H1 (cell line): ENCODE results near the gene PLA2G15. TPM values are rescaled to one million over a fixed set of nuclear protein-coding genes. Genes with fewer than 3 reads are reported as not detected.

Source experiments
- CTCF ChIA-PET: fragments of 300-600 bp; sonication (Branson Sonifier 250); formaldehyde crosslinking; loops from one replicate; lab custom pipeline; 2021; ENCODE audit not compliant: partially characterized antibody; lab: Charles Lee
- POLR2A ChIA-PET: fragments of 300-600 bp; sonication (Branson Sonifier 250); formaldehyde crosslinking; loops from one replicate; lab custom pipeline; 2021; ENCODE audit warnings: inconsistent platforms; ENCODE audit not compliant: partially characterized antibody; lab: Charles Lee
- DNase-seq, 2 experiments: peaks; one replicate each; pipeline versions ENCODE4 v3.0.0 to v3.0.0-alpha.2; 2010 to 2022; ENCODE audit warnings: low spot score in 2 of 2, low read depth in 1 of 2, mixed read lengths in 1 of 2
- FAIRE-seq: peaks from 2 replicates; lab custom pipeline; 2011; peaks lifted over from hg19 to GRCh38; lab: Jason Lieb, UNC
- H2AFZ ChIP-seq: 2 replicates; pipeline ENCODE4 v1.8.1; 2012; ENCODE audit warnings: low read length, inconsistent platforms
- H2AK5ac ChIP-seq: 2 replicates; pipeline ENCODE4 v1.6.1; 2013; ENCODE audit warnings: low read depth, low read length
- H2BK120ac ChIP-seq: replicated peaks from 2 replicates; pipeline ENCODE3; 2013; ENCODE audit warnings: low read depth, low read length, inconsistent platforms
- H2BK12ac ChIP-seq: 2 replicates; pipeline ENCODE4 v1.6.1; 2013; ENCODE audit warnings: low read depth, low read length
- H2BK15ac ChIP-seq: 2 replicates; pipeline ENCODE4 v1.6.1; 2013; ENCODE audit warnings: low read length
- H2BK20ac ChIP-seq: 2 replicates; pipeline ENCODE4 v1.6.1; 2013; ENCODE audit warnings: low read length
- H2BK5ac ChIP-seq: 2 replicates; pipeline ENCODE4 v1.6.1; 2013; ENCODE audit warnings: low read depth, low read length
- H3K14ac ChIP-seq: 2 replicates; pipeline ENCODE4 v1.6.1; 2013; ENCODE audit warnings: inconsistent platforms; ENCODE audit not compliant: insufficient read length
- H3K18ac ChIP-seq: 2 replicates; pipeline ENCODE4 v1.6.1; 2013; ENCODE audit warnings: low read length; ENCODE audit errors: extremely low read depth
- H3K23ac ChIP-seq: 2 replicates; pipeline ENCODE4 v1.6.1; 2013; ENCODE audit warnings: inconsistent platforms; ENCODE audit not compliant: insufficient read length
- H3K23me2 ChIP-seq: 2 replicates; pipeline ENCODE4 v1.6.1; 2013; ENCODE audit warnings: low read depth, low read length
- H3K27ac ChIP-seq: 2 replicates; pipeline ENCODE4 v1.6.1; 2011; ENCODE audit warnings: low read depth, low read length, inconsistent platforms
- H3K27me3 ChIP-seq, 4 experiments: replicated peaks in 1 of 4; 1 replicate in 1 of 4; 2 replicates in 3 of 4; pipeline versions ENCODE4 v1.6.1 to v1.8.1; 2011 to 2013; ENCODE audit warnings: low read length in 3 of 4, mild to moderate bottlenecking in 3 of 4, inconsistent platforms in 2 of 4, mixed read lengths in 2 of 4, moderate library complexity in 1 of 4; ENCODE audit not compliant: control insufficient read depth in 3 of 4, insufficient read depth in 3 of 4; ENCODE audit errors: extremely low read depth in 1 of 4
- H3K36me3 ChIP-seq, 4 experiments: 2 replicates each; pipeline versions ENCODE4 v1.6.1 to v1.8.1; 2011 to 2013; ENCODE audit warnings: mild to moderate bottlenecking in 4 of 4, low read length in 3 of 4, moderate library complexity in 2 of 4, control low read depth in 1 of 4, inconsistent platforms in 1 of 4; ENCODE audit not compliant: insufficient read depth in 4 of 4, control insufficient read depth in 2 of 4
- H3K4ac ChIP-seq: replicated peaks from 2 replicates; pipeline ENCODE3; 2013; ENCODE audit warnings: low read length, low read depth, mixed read lengths, inconsistent platforms; ENCODE audit not compliant: insufficient read length
- H3K4me1 ChIP-seq, 4 experiments: replicated peaks in 1 of 4; 1 replicate in 1 of 4; 2 replicates in 3 of 4; pipeline versions ENCODE4 v1.6.1 to v1.8.1; 2011 to 2013; ENCODE audit warnings: low read length in 3 of 4, inconsistent platforms in 2 of 4, mixed read lengths in 1 of 4; ENCODE audit not compliant: insufficient read depth in 4 of 4, control insufficient read depth in 3 of 4
- H3K4me2 ChIP-seq, 2 experiments: 2 replicates each; pipeline versions ENCODE4 v1.6.1 to v1.8.1; 2011 to 2013; ENCODE audit warnings: low read depth in 2 of 2, low read length in 2 of 2, control low read depth in 1 of 2, inconsistent platforms in 1 of 2, mild to moderate bottlenecking in 1 of 2; ENCODE audit not compliant: insufficient read depth in 1 of 2
- H3K4me3 ChIP-seq, 4 experiments: fragments of 200-600, 300-600 bp in 1 of 4; sonication (generic), shearing (Covaris generic), sonication (Bioruptor Twin) in 1 of 4; 2 replicates each; pipeline versions ENCODE4 v1.5.1 to v1.8.1; 2011 to 2016; ENCODE audit warnings: low read length in 4 of 4, low read depth in 3 of 4, control low read depth in 2 of 4, inconsistent platforms in 2 of 4, mild to moderate bottlenecking in 2 of 4, mixed read lengths in 1 of 4, moderate library complexity in 1 of 4; ENCODE audit not compliant: insufficient read depth in 2 of 4; ENCODE audit errors: extremely low read depth in 1 of 4
- H3K56ac ChIP-seq: replicated peaks from 2 replicates; pipeline ENCODE3; 2013; ENCODE audit warnings: low read depth, mild to moderate bottlenecking, mixed read lengths, low read length, inconsistent platforms; ENCODE audit not compliant: insufficient read length
- H3K79me1 ChIP-seq: 2 replicates; pipeline ENCODE4 v1.6.1; 2013; ENCODE audit warnings: low read depth, low read length, control low read depth
- H3K79me2 ChIP-seq, 2 experiments: 2 replicates each; pipeline versions ENCODE4 v1.6.1 to v1.8.1; 2012 to 2013; ENCODE audit warnings: low read length in 2 of 2, mild to moderate bottlenecking in 2 of 2, inconsistent platforms in 1 of 2; ENCODE audit not compliant: insufficient read depth in 2 of 2, control insufficient read depth in 1 of 2
- H3K9ac ChIP-seq, 4 experiments: replicated peaks in 1 of 4; 1 replicate in 1 of 4; 2 replicates in 3 of 4; pipeline versions ENCODE4 v1.6.1 to v1.8.1; 2011 to 2013; ENCODE audit warnings: low read depth in 3 of 4, low read length in 3 of 4, control low read depth in 2 of 4, mild to moderate bottlenecking in 2 of 4, moderate library complexity in 2 of 4, inconsistent platforms in 1 of 4; ENCODE audit errors: extremely low read depth in 1 of 4
- H3K9me3 ChIP-seq, 2 experiments: 2 replicates each; pipeline versions ENCODE4 v1.6.1 to v1.8.1; 2012 to 2013; ENCODE audit warnings: mild to moderate bottlenecking in 2 of 2, moderate library complexity in 2 of 2, control low read depth in 1 of 2, inconsistent platforms in 1 of 2, low read depth in 1 of 2, low read length in 1 of 2, mixed read lengths in 1 of 2; ENCODE audit not compliant: insufficient read depth in 2 of 2
- H4K20me1 ChIP-seq, 2 experiments: replicated peaks in 1 of 2; 2 replicates each; pipeline versions ENCODE3 to v1.8.1; 2011 to 2013; ENCODE audit warnings: inconsistent platforms in 2 of 2, low read length in 2 of 2, mild to moderate bottlenecking in 1 of 2; ENCODE audit not compliant: insufficient read depth in 2 of 2, control insufficient read depth in 1 of 2
- H4K5ac ChIP-seq: 2 replicates; pipeline ENCODE4 v1.6.1; 2013; ENCODE audit warnings: low read length, low read depth, mixed read lengths, inconsistent platforms; ENCODE audit not compliant: insufficient read length
- H4K8ac ChIP-seq: 2 replicates; pipeline ENCODE4 v1.8.0; 2013; ENCODE audit warnings: mild to moderate bottlenecking, moderate library complexity, low read length, inconsistent platforms; ENCODE audit not compliant: insufficient read depth; ENCODE audit errors: extremely low read depth
- H4K91ac ChIP-seq: replicated peaks from 2 replicates; pipeline ENCODE3; 2013; ENCODE audit warnings: low read length, mixed read lengths, inconsistent platforms; ENCODE audit not compliant: insufficient read length
- CBX5 ChIP-seq: fragments of 300-800, 300-1000 bp; sonication (generic); IDR thresholded peaks from 2 replicates; pipeline ENCODE4 v1.7.1; 2016; ENCODE audit warnings: antibody characterized with exemption, low read length, low read depth
- RAD21 ChIP-seq, 2 experiments: IDR thresholded peaks in 1 of 2; conservative IDR thresholded peaks in 1 of 2; 2 replicates each; pipeline ENCODE4 v1.6.1; 2011; ENCODE audit warnings: low read depth in 2 of 2, low read length in 2 of 2, improper control_type of control experiment in 1 of 2, inconsistent platforms in 1 of 2, mild to moderate bottlenecking in 1 of 2, moderate library complexity in 1 of 2
- WGBS, 2 experiments: shearing (Covaris generic) in 1 of 2; methylation state at CpG; one replicate each; pipeline versions ENCODE4 v1.1.6 to v1.1.7; 2013 to 2015; ENCODE audit warnings: low lambda C conversion rate in 2 of 2, mixed read lengths in 2 of 2, inconsistent platforms in 1 of 2, low coverage in 1 of 2, missing lambda C conversion rate in 1 of 2; ENCODE audit not compliant: insufficient replicate concordance in 2 of 2, insufficient coverage in 1 of 2, insufficient read length in 1 of 2; ENCODE audit errors: extremely low coverage in 1 of 2, missing lambda C conversion rate in 1 of 2; 5-methylcytosine and 5-hydroxymethylcytosine counted together
- polyA plus RNA-seq, 7 experiments: library from polyadenylated mRNA; depleted of rRNA in 3 of 7; stranded (reverse) in 5 of 7; unstranded in 2 of 7; fragments of >200 nt in 5 of 7; fragments of 200-250 nt in 2 of 7; gene quantifications; 1 replicate in 5 of 7; 2 replicates in 1 of 7; 4 replicates in 1 of 7; pipeline versions ENCODE4 v1.2.1 to v1.2.3, GENCODE V29; 2011 to 2013; ENCODE audit warnings: missing spikeins in 2 of 7, mixed read lengths in 2 of 7
- total RNA-seq: library from RNA; stranded (reverse); fragmentation: NEBNext Ultra II Directional; extraction: Animal tissue kit (Norgen Biotek cat#: 25700); gene quantifications from 2 replicates; pipeline ENCODE4 v1.2.1, GENCODE V29; 2021

The PLA2G15 gene
- total and polyA plus RNA-seq, 2 of the 8 experiments (the other 6 are each of a cell fraction or from before 2014, with no cell fraction given) = 11.2 to 12.0 TPM

GRCh38 chr16:68279726-68280558 is 34.8 kb downstream of the PLA2G15 start:
- no peak for DNase-seq
- no peak overlapping the region for H2BK15ac ChIP-seq
- ChIA-PET CTCF (interaction anchor here (1.1 to 20.4 kb wide), 3 partner anchors 19 to 85 kb away, joined by 3 to 233 read pairs (median 3); partner anchors contain the start of gene SLC7A6), POLR2A (interaction anchor here (0.8 to 2.0 kb wide), 6 partner anchors 11 to 31 kb away, joined by 3 to 9 read pairs (median 4); partner anchors contain the start of genes PRMT7, SLC7A6 and SLC7A6OS)
- H4K91ac ChIP-seq = no peak overlapping the region
- no peaks in the 10 kb centered on the region for H3K27me3 ChIP-seq
- no peak overlapping the region for H4K5ac ChIP-seq
- H2AFZ ChIP-seq = no peak overlapping the region
- H2BK5ac ChIP-seq = no peak overlapping the region
- H3K23me2 ChIP-seq = no peaks in the 10 kb centered on the region
- H4K8ac ChIP-seq = no peak overlapping the region
- no peaks in the 10 kb centered on the region; the same call in 1 of the 2 replicates for H3K79me1 ChIP-seq
- H4K20me1 ChIP-seq = peaks cover 2 to 8% of the 10 kb centered on the region in 2 experiments
- no peaks in the 10 kb centered on the region for H3K79me2 ChIP-seq
- no peak overlapping the region for H3K23ac ChIP-seq
- no peak overlapping the region for H2BK12ac ChIP-seq
- no peak overlapping the region for H3K18ac ChIP-seq
- H2AK5ac ChIP-seq = no peak overlapping the region
- H3K14ac ChIP-seq = no peak overlapping the region
- no peak for FAIRE-seq
- H2BK120ac ChIP-seq = no peak overlapping the region
- no peaks in the 10 kb centered on the region; a peak in 1 of 8 replicates for H3K36me3 ChIP-seq
- H3K56ac ChIP-seq = no peak overlapping the region
- no peak overlapping the region for H3K4me2 ChIP-seq
- no peak overlapping the region for H3K27ac ChIP-seq
- no peak overlapping the region for H3K9ac ChIP-seq
- WGBS, 2 experiments = 86% methylated on average over 13 of the region's 13 CpGs; no CpG with 5 or more reads in 1 of the 2 experiments
- no peaks in the 10 kb centered on the region for H3K9me3 ChIP-seq
- no peak overlapping the region for H3K4ac ChIP-seq
- no peaks in the 10 kb centered on the region for H3K4me1 ChIP-seq
- no peak overlapping the region for H3K4me3 ChIP-seq
- TF ChIP-seq RAD21 (IDR thresholded peaks at IDR 0.05 in 1 of 2, conservative IDR thresholded peaks at IDR 0.05 in 1 of 2; ENCODE audit: low read depth in 2 of 2, low read length in 2 of 2) (no peak), CBX5 (no peak)
- H2BK20ac ChIP-seq = no peak overlapping the region
